SK-N-SH (cell line): ENCODE data around the gene MNDA. TPM values are rescaled to one million over a fixed set of nuclear protein-coding genes. Genes with fewer than 3 reads are reported as not detected.

Experiments used
- CTCF ChIA-PET: fragments of 300-600, 350-600 bp; formaldehyde crosslinking; extraction: SDS; loops from one replicate; lab custom pipeline; 2021; lab: Yijun Ruan, JAX
- POLR2A ChIA-PET: fragments of 350-600 bp; sonication (Branson Sonifier 250); formaldehyde crosslinking; extraction: SDS; loops from one replicate; lab custom pipeline; 2020; ENCODE audit warnings: antibody characterized with exemption, inconsistent platforms; lab: Yijun Ruan, JAX
- DNase-seq: peaks from one replicate; pipeline ENCODE4 v3.0.0; 2012
- H2AFZ ChIP-seq: fragments of 200-600 bp; sonication (generic); 2 replicates; pipeline ENCODE4 v1.8.1; 2016; ENCODE audit warnings: antibody characterized with exemption, mild to moderate bottlenecking, low read depth
- H3F3A ChIP-seq: fragments of 200-600 bp; sonication (generic); replicated peaks from 2 replicates; pipeline ENCODE3; 2016; ENCODE audit warnings: antibody characterized with exemption, mild to moderate bottlenecking; ENCODE audit not compliant: insufficient read depth
- H3K27ac ChIP-seq, 2 experiments: fragments of 200-500 bp in 1 of 2; fragments of 200-600 bp in 1 of 2; sonication (Bioruptor generic) in 1 of 2; sonication (generic), shearing (Covaris generic) in 1 of 2; 2 replicates each; pipeline versions ENCODE4 v1.5.1 to v1.6.1; 2014 to 2016; ENCODE audit warnings: low read depth in 2 of 2, inconsistent platforms in 1 of 2, low read length in 1 of 2, mild to moderate bottlenecking in 1 of 2, mixed read lengths in 1 of 2
- H3K27me3 ChIP-seq: fragments of 200-600 bp; sonication (generic), shearing (Covaris generic); 2 replicates; pipeline ENCODE4 v1.6.1; 2016; ENCODE audit warnings: mixed run types; ENCODE audit not compliant: insufficient read depth
- H3K36me3 ChIP-seq, 2 experiments: fragments of 200-500 bp in 1 of 2; fragments of 200-600 bp in 1 of 2; sonication (Bioruptor generic) in 1 of 2; sonication (generic) in 1 of 2; replicated peaks in 1 of 2; 2 replicates each; pipeline versions ENCODE3 to v1.5.1; 2014 to 2016; ENCODE audit warnings: low read length in 1 of 2, mild to moderate bottlenecking in 1 of 2; ENCODE audit not compliant: insufficient read depth in 2 of 2, control insufficient read depth in 1 of 2
- H3K4me1 ChIP-seq, 2 experiments: fragments of 200-500 bp in 1 of 2; fragments of 200-600 bp in 1 of 2; sonication (Bioruptor generic) in 1 of 2; sonication (generic), shearing (Covaris generic) in 1 of 2; 2 replicates each; pipeline versions ENCODE4 v1.5.1 to v1.6.1; 2014 to 2016; ENCODE audit warnings: low read depth in 1 of 2, low read length in 1 of 2, mixed run types in 1 of 2; ENCODE audit not compliant: insufficient read depth in 2 of 2, control insufficient read depth in 1 of 2
- H3K4me2 ChIP-seq: fragments of 200-600 bp; sonication (generic), shearing (Covaris generic); 2 replicates; pipeline ENCODE4 v1.6.1; 2017; ENCODE audit warnings: mixed run types
- H3K4me3 ChIP-seq, 2 experiments: fragments of 200-500 bp in 1 of 2; fragments of 200-600 bp in 1 of 2; sonication (Bioruptor generic) in 1 of 2; sonication (generic), shearing (Covaris generic) in 1 of 2; 2 replicates each; pipeline versions ENCODE4 v1.5.1 to v1.8.1; 2014 to 2016; ENCODE audit warnings: low read depth in 2 of 2, inconsistent platforms in 1 of 2, low read length in 1 of 2, mild to moderate bottlenecking in 1 of 2, mixed read lengths in 1 of 2, moderate library complexity in 1 of 2
- H3K79me2 ChIP-seq: fragments of 200-600 bp; sonication (generic); 2 replicates; pipeline ENCODE4 v1.8.1; 2017; ENCODE audit warnings: mild to moderate bottlenecking; ENCODE audit not compliant: insufficient read depth
- H3K9ac ChIP-seq: fragments of 200-600 bp; sonication (generic); 2 replicates; pipeline ENCODE4 v1.6.1; 2017; ENCODE audit warnings: mixed run types
- H3K9me2 ChIP-seq: fragments of 200-600 bp; sonication (generic); 2 replicates; pipeline ENCODE4 v1.6.1; 2017; ENCODE audit warnings: mixed run types
- H3K9me3 ChIP-seq: fragments of 200-600 bp; sonication (generic); 2 replicates; pipeline ENCODE4 v1.6.1; 2017; ENCODE audit warnings: mixed run types, mild to moderate bottlenecking, moderate library complexity
- H4K20me1 ChIP-seq: fragments of 200-600 bp; sonication (generic); 2 replicates; pipeline ENCODE4 v1.6.1; 2017; ENCODE audit warnings: mild to moderate bottlenecking, mixed run types; ENCODE audit not compliant: insufficient read depth
- CHD2 ChIP-seq: fragments of 150-350 bp; IDR thresholded peaks from 2 replicates; pipeline ENCODE4 v1.6.1; 2018; ENCODE audit warnings: low read length; ENCODE audit not compliant: partially characterized antibody
- CTCF ChIP-seq: fragments of 200-600 bp; sonication (generic); IDR thresholded peaks from 2 replicates; pipeline ENCODE4 v1.6.1; 2017; ENCODE audit warnings: antibody characterized with exemption, mild to moderate bottlenecking, moderate library complexity
- EZH2phosphoT487 ChIP-seq: fragments of 200-600 bp; sonication (generic); IDR thresholded peaks from 2 replicates; pipeline ENCODE4 v1.6.1; 2017; ENCODE audit warnings: low read depth, mixed run types, mild to moderate bottlenecking, antibody characterized with exemption, moderate library complexity, borderline replicate concordance
- FOXJ3 ChIP-seq: sonication (generic); formaldehyde crosslinking; IDR thresholded peaks from 2 replicates; pipeline ENCODE4 v1.5.1; 2020; ENCODE audit warnings: mild to moderate bottlenecking, missing genetic modification reagents
- FOXM1 ChIP-seq: IDR thresholded peaks from 2 replicates; pipeline ENCODE4 v1.4.0; 2012; ENCODE audit warnings: low read depth, mild to moderate bottlenecking
- GABPA ChIP-seq: IDR thresholded peaks from 2 replicates; pipeline ENCODE4 v1.4.0; 2012; ENCODE audit warnings: low read depth, mild to moderate bottlenecking
- IRF3 ChIP-seq: fragments of 150-350 bp; IDR thresholded peaks from 2 replicates; pipeline ENCODE4 v1.6.1; 2016; ENCODE audit warnings: mild to moderate bottlenecking, low read depth, low read length
- JUND ChIP-seq: IDR thresholded peaks from 2 replicates; pipeline ENCODE4 v1.4.0; 2012
- MEF2A ChIP-seq: IDR thresholded peaks from 2 replicates; pipeline ENCODE4 v1.4.0; 2012; ENCODE audit warnings: low read depth, borderline replicate concordance
- MXI1 ChIP-seq: IDR thresholded peaks from 2 replicates; pipeline ENCODE4 v1.6.1; 2012; ENCODE audit warnings: mild to moderate bottlenecking, low read depth, low read length, improper control_type of control experiment
- NRF1 ChIP-seq: IDR thresholded peaks from 2 replicates; pipeline ENCODE4 v1.6.1; 2012; ENCODE audit warnings: low read depth, mild to moderate bottlenecking, low read length
- POLR2AphosphoS5 ChIP-seq: IDR thresholded peaks from 2 replicates; pipeline ENCODE4 v1.6.1; 2012; ENCODE audit warnings: low read depth, low read length
- RAD21 ChIP-seq: IDR thresholded peaks from 2 replicates; pipeline ENCODE4 v1.6.1; 2012; ENCODE audit warnings: mild to moderate bottlenecking, low read length
- RCOR1 ChIP-seq: fragments of 150-350 bp; IDR thresholded peaks from 2 replicates; pipeline ENCODE4 v1.6.1; 2017; ENCODE audit warnings: antibody characterized with exemption, low read length
- REST ChIP-seq: IDR thresholded peaks from 2 replicates; pipeline ENCODE4 v1.6.1; 2012; ENCODE audit warnings: mild to moderate bottlenecking, low read depth, low read length, moderate library complexity
- RFX5 ChIP-seq: IDR thresholded peaks from 2 replicates; pipeline ENCODE4 v1.6.1; 2012; ENCODE audit warnings: mild to moderate bottlenecking, improper control_type of control experiment, low read length
- USF2 ChIP-seq: fragments of 150-350 bp; IDR thresholded peaks from 2 replicates; pipeline ENCODE4 v1.6.1; 2017; ENCODE audit warnings: antibody characterized with exemption, low read length, low read depth, borderline replicate concordance
- YY1 ChIP-seq: IDR thresholded peaks from 2 replicates; pipeline ENCODE4 v1.4.0; 2012; ENCODE audit warnings: low read depth, mild to moderate bottlenecking
- WGBS: methylation state at CpG from one replicate; pipeline ENCODE4 v1.1.6; 2017; ENCODE audit warnings: low lambda C conversion rate; 5-methylcytosine and 5-hydroxymethylcytosine counted together
- polyA plus RNA-seq, 3 experiments: library from polyadenylated mRNA; depleted of rRNA; stranded (reverse); fragments of >200 nt; gene quantifications; 2 replicates each; pipeline ENCODE4 v1.2.3, GENCODE V29; 2012

The MNDA gene
- polyA plus RNA-seq, 1 of the 3 experiments (the other 2 are of a cell fraction): not detected

GRCh38 chr1:158893654-158894053 is 62.5 kb downstream of the MNDA start (continued):
- TF ChIP-seq REST: no peak
- no peak for TF ChIP-seq MXI1
- no peak for TF ChIP-seq JUND
- no peak for TF ChIP-seq FOXJ3 (CRISPR knock-in tag)
- TF ChIP-seq CTCF: no peak
- TF ChIP-seq USF2: no peak

- Histone ChIP-seq H4K20me1 (no peaks in the 10 kb centered on the region), H3K9me2 (no peaks in the 10 kb centered on the region), H3K4me2 (no peak overlapping the region), H3K9ac (no peak overlapping the region), H3K27me3 (no peaks in the 10 kb centered on the region), H3K9me3 (no peaks in the 10 kb centered on the region), H3K79me2 (no peaks in the 10 kb centered on the region), H3K36me3 (no peaks in the 10 kb centered on the region), H3K4me1 (no peaks in the 10 kb centered on the region), H2AFZ (no peak overlapping the region), H3F3A (peaks cover 4% of the 10 kb centered on the region), H3K4me3 (no peak overlapping the region), H3K27ac (no peak overlapping the region)
- 0% methylated on average over 2 of the region's 2 CpGs for WGBS
- DNase-seq: no peak
- ChIA-PET CTCF (no interaction called here), POLR2A (no interaction called here)
- TF ChIP-seq GABPA (no peak), MEF2A (no peak), REST (no peak), POLR2AphosphoS5 (no peak), RCOR1 (no peak), RFX5 (no peak), MXI1 (no peak), FOXM1 (no peak), RAD21 (no peak), YY1 (no peak), IRF3 (no peak), EZH2phosphoT487 (no peak), NRF1 (no peak), CHD2 (no peak), CTCF (no peak)
Observed at GRCh38 chr1:158898722-158899121, 67.6 kb downstream of the MNDA start.
